ENCODE results near the gene GLIS1. TPM values are rescaled to one million over a fixed set of nuclear protein-coding genes. Genes with fewer than 3 reads are reported as not detected.

Gene GLIS1
- total and polyA plus RNA-seq, 2 experiments from 2014 or later: 0.77 to 0.95 TPM

DNA sequence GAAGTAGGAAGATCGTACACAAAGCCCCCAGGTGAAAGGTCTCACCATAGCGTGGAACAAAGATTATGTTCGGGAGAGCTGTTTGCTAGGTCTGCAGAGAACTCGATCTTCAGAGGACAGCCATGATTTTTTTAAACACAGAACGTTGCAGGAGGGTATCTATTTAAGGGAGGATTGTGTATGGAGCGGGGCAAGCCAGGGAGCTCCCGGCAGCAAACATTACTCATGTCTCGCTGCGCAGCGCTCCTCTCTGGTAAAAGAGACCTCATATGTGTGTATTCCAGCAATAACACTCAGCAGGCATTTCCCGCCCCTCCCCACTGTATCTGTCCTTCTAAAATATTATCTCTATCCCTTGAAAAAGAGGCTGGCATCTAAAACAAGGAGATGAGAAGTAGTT is 2.7 kb downstream of the GLIS1 start:
- no peaks in the 10 kb centered on the region for H3K36me3 ChIP-seq
- H3K4me3 ChIP-seq: no peak overlapping the region
- no peak overlapping the region for H3K27ac ChIP-seq
- DNase-seq (ENCODE audit: low read depth in 1 of 2, low spot score in 1 of 2): no peak
- H3K4me1 ChIP-seq (ENCODE audit: low read depth): peaks cover 5% of the 10 kb centered on the region
- peaks cover 43% of the 10 kb centered on the region for H3K27me3 ChIP-seq
- TF ChIP-seq CTCF (IDR thresholded peaks at IDR 0.05; ENCODE audit: low read depth, low read length): no peak
- H3K9me3 ChIP-seq (ENCODE audit: low read depth): no peaks in the 10 kb centered on the region

DNA sequence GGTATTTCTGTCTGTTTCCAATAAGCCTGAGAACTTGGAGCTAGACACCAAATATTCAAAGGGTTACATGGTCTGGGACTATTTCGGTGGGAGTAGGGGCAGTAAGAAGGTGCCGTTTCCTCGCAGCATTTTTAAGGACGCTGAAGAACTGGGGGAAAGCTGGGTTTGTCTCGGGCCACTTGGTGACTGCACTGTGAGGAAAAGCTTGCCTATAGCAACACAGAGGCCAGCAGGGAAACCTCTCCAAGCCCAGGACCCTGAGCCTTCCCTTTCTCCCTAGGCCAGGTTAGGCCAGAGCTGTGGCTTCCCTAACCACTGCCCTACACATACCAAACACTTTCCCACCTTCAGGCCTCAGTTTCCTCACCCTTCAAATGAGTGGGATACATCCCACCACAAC is 3.3 kb downstream of the GLIS1 start:
- H3K27me3 ChIP-seq: peaks cover 43% of the 10 kb centered on the region
- no peak overlapping the region for H3K27ac ChIP-seq
- DNase-seq (ENCODE audit: low read depth in 1 of 2, low spot score in 1 of 2): peak in 1 of 2 donors; percentile 12
- H3K36me3 ChIP-seq: no peaks in the 10 kb centered on the region
- H3K9me3 ChIP-seq (ENCODE audit: low read depth): no peaks in the 10 kb centered on the region
- H3K4me3 ChIP-seq: no peak overlapping the region
- H3K4me1 ChIP-seq (ENCODE audit: low read depth): peaks cover 5% of the 10 kb centered on the region
- no peak for TF ChIP-seq CTCF (IDR thresholded peaks at IDR 0.05; ENCODE audit: low read depth, low read length)

- TF ChIP-seq CTCF (IDR thresholded peaks at IDR 0.05; ENCODE audit: low read depth, low read length): no peak
- Histone ChIP-seq H3K27ac (no peak overlapping the region), H3K36me3 (no peaks in the 10 kb centered on the region), H3K4me3 (no peak overlapping the region), H3K9me3 (ENCODE audit: low read depth) (no peaks in the 10 kb centered on the region), H3K4me1 (ENCODE audit: low read depth) (peaks cover 5% of the 10 kb centered on the region), H3K27me3 (peaks cover 39% of the 10 kb centered on the region)
- DNase-seq (ENCODE audit: low read depth in 1 of 2, low spot score in 1 of 2): no peak
Observed at GRCh38 chr1:53735261-53735660, 3.7 kb downstream of the GLIS1 start.

GRCh38 chr1:53734650-53735211 is 4.2 kb downstream of the GLIS1 start:
- peak; percentile 46 to 66 for DNase-seq (ENCODE audit: low read depth in 1 of 2, low spot score in 1 of 2)
- Histone ChIP-seq H3K27me3 (peaks cover 33% of the 10 kb centered on the region), H3K36me3 (no peaks in the 10 kb centered on the region), H3K4me3 (no peak overlapping the region), H3K4me1 (ENCODE audit: low read depth) (peaks cover 5% of the 10 kb centered on the region), H3K9me3 (ENCODE audit: low read depth) (no peaks in the 10 kb centered on the region), H3K27ac (no peak overlapping the region)
- no peak for TF ChIP-seq CTCF (IDR thresholded peaks at IDR 0.05; ENCODE audit: low read depth, low read length)

DNA sequence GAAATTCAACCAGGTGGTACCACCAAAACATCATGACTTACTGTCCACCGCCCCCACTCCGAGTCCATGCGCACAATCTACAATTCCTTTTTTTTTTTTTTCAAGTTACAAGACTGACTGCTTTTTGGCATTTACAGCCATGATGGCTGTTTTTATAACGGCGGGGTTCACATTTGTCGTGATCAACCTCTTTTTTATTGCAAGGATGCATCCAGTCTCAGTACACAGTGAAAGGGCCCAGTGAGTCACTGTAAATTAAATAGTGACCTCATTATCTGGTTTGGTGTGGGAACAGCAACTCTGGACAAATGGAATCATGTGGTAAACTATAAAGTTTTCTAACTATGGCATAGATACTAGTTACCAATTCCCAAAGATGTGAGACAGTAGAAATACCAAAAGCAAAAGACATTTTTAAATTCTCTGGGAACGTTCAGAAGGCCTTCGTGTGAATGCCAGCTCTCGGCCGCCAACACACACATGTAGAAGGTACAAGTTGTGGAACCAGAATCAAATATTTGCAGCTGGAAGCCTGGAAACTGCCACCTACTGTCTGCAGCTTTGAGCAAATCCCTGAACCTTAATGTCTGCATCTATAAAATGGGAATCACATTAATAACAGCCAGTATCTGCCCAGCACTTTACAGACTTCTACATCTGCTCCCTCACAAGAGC is 4.9 kb downstream of the GLIS1 start:
- Histone ChIP-seq H3K4me1 (ENCODE audit: low read depth) (peaks cover 5% of the 10 kb centered on the region), H3K36me3 (no peaks in the 10 kb centered on the region), H3K4me3 (no peak overlapping the region), H3K27ac (no peak overlapping the region), H3K9me3 (ENCODE audit: low read depth) (no peaks in the 10 kb centered on the region), H3K27me3 (peaks cover 28% of the 10 kb centered on the region)
- no peak for TF ChIP-seq CTCF (IDR thresholded peaks at IDR 0.05; ENCODE audit: low read depth, low read length)
- DNase-seq (ENCODE audit: low read depth in 1 of 2, low spot score in 1 of 2): no peak

All from cardiac muscle cell (in vitro differentiated cells and primary cell).